Measurements from ENCODE around the gene DESI2. TPM values are rescaled to one million over a fixed set of nuclear protein-coding genes. Genes with fewer than 3 reads are reported as not detected.

DESI2 gene
- total RNA-seq, 4 donors from 2014 or later, result 49.5 to 71.2 (median 57.5) TPM

- Histone ChIP-seq H3K9me3 (no peaks in the 10 kb centered on the region), H3K27me3 (no peaks in the 10 kb centered on the region), H3K36me3 (no peaks in the 10 kb centered on the region), H3K4me1 (no peaks in the 10 kb centered on the region), H3K4me3 (replicated peaks in 1 of 3) (no peak overlapping the region), H3K27ac (no peak overlapping the region)
- TF ChIP-seq POLR2A (IDR thresholded peaks at IDR 0.05), result no peak
- no peak for TF ChIP-seq CTCF (IDR thresholded peaks at IDR 0.05)
- intact Hi-C loops (cut with DNase I), result no loop called here
- 47 to 54% methylated on average over 3 of the region's 3 CpGs for WGBS, 2 donors
- DNase-seq, result no peak
Measured at GRCh38 chr1:244614879-244615278, 38.0 kb upstream of the DESI2 start.

- no peak overlapping the region for H3K27ac ChIP-seq
- no peaks in the 10 kb centered on the region for H3K4me1 ChIP-seq
- H3K36me3 ChIP-seq, result no peaks in the 10 kb centered on the region
- TF ChIP-seq POLR2A (IDR thresholded peaks at IDR 0.05) (no peak), CTCF (IDR thresholded peaks at IDR 0.05) (no peak)
- intact Hi-C loops (cut with DNase I), result no loop called here
- H3K27me3 ChIP-seq, result no peaks in the 10 kb centered on the region
- no peaks in the 10 kb centered on the region for H3K9me3 ChIP-seq
- no peak overlapping the region for H3K4me3 ChIP-seq (replicated peaks in 1 of 3)
- 87 to 94% methylated on average over 6 of the region's 6 CpGs for WGBS, 2 donors
- no peak for DNase-seq
Measured at GRCh38 chr1:244615301-244615700, 37.6 kb upstream of the DESI2 start.

GRCh38 chr1:244626709-244627108 is 26.2 kb upstream of the DESI2 start:
- Histone ChIP-seq H3K27ac (no peak overlapping the region), H3K4me1 (no peaks in the 10 kb centered on the region), H3K4me3 (replicated peaks in 1 of 3) (no peak overlapping the region), H3K36me3 (no peaks in the 10 kb centered on the region), H3K9me3 (no peaks in the 10 kb centered on the region), H3K27me3 (no peaks in the 10 kb centered on the region)
- DNase-seq, result no peak
- WGBS, 2 donors, result 87 to 91% methylated on average over 4 of the region's 4 CpGs
- intact Hi-C loops (cut with DNase I), result no loop called here
- no peak for TF ChIP-seq POLR2A (IDR thresholded peaks at IDR 0.05)
- no peak for TF ChIP-seq CTCF (IDR thresholded peaks at IDR 0.05)

- DNase-seq, result no peak
- Histone ChIP-seq H3K27me3 (no peaks in the 10 kb centered on the region), H3K36me3 (no peaks in the 10 kb centered on the region), H3K9me3 (no peaks in the 10 kb centered on the region), H3K4me1 (no peaks in the 10 kb centered on the region), H3K27ac (no peak overlapping the region), H3K4me3 (replicated peaks in 1 of 3) (no peak overlapping the region)
- WGBS, 2 donors, result 83 to 85% methylated on average over 5 of the region's 5 CpGs
- intact Hi-C loops (cut with DNase I), result no loop called here
- TF ChIP-seq POLR2A (IDR thresholded peaks at IDR 0.05) (no peak), CTCF (IDR thresholded peaks at IDR 0.05) (no peak)
Measured at GRCh38 chr1:244628789-244629188, 24.1 kb upstream of the DESI2 start.

- H3K9me3 ChIP-seq, result no peaks in the 10 kb centered on the region
Measured at GRCh38 chr1:244633140-244633539, 19.8 kb upstream of the DESI2 start.

More at GRCh38 chr1:244633140-244633539, 19.8 kb upstream of the DESI2 start:
- Histone ChIP-seq H3K27ac (no peak overlapping the region), H3K27me3 (no peaks in the 10 kb centered on the region), H3K4me1 (no peaks in the 10 kb centered on the region), H3K4me3 (replicated peaks in 1 of 3) (no peak overlapping the region), H3K36me3 (no peaks in the 10 kb centered on the region)
- no peak for TF ChIP-seq CTCF (IDR thresholded peaks at IDR 0.05)
- TF ChIP-seq POLR2A (IDR thresholded peaks at IDR 0.05), result no peak
- no peak for DNase-seq
- intact Hi-C loops (cut with DNase I), result no loop called here

All from thyroid gland (tissue), 4 donors.